MM.1S (cell line): ENCODE data around the gene SH3RF1.

Source experiments
- DNase-seq: peaks from one replicate; pipeline ENCODE4 v3.0.0-alpha.2; 2015
- H2AFZ ChIP-seq: fragments of 300-600 bp; sonication (generic); 2 replicates; pipeline ENCODE4 v1.6.0; 2016; ENCODE audit warnings: antibody characterized with exemption, low read length
- H3F3A ChIP-seq: fragments of 300-600 bp; sonication (generic); 2 replicates; pipeline ENCODE4 v1.6.1; 2016; ENCODE audit warnings: mild to moderate bottlenecking, antibody characterized with exemption, low read length, moderate library complexity, mixed read lengths; ENCODE audit not compliant: insufficient read depth
- H3K27ac ChIP-seq: fragments of 300-600 bp; sonication (generic); 2 replicates; pipeline ENCODE4 v1.5.1; 2016; ENCODE audit warnings: mild to moderate bottlenecking, low read length
- H3K27me3 ChIP-seq: fragments of 300-600 bp; sonication (generic); replicated peaks from 2 replicates; pipeline ENCODE4 v1.6.0; 2016; ENCODE audit warnings: low read length; ENCODE audit not compliant: insufficient read depth
- H3K36me3 ChIP-seq: fragments of 300-600 bp; sonication (generic); replicated peaks from 2 replicates; pipeline ENCODE4 v1.6.1; 2016; ENCODE audit warnings: mild to moderate bottlenecking, low read length, mixed read lengths; ENCODE audit not compliant: insufficient read depth
- H3K4me1 ChIP-seq: fragments of 300-600 bp; sonication (generic); 2 replicates; pipeline ENCODE4 v1.6.1; 2016; ENCODE audit warnings: low read length, mixed read lengths
- H3K4me2 ChIP-seq: fragments of 300-600 bp; sonication (generic); 2 replicates; pipeline ENCODE4 v1.6.0; 2016; ENCODE audit warnings: low read depth, low read length
- H3K4me3 ChIP-seq: fragments of 300-600 bp; sonication (generic); 2 replicates; pipeline ENCODE4 v1.5.1; 2016; ENCODE audit warnings: low read length, mixed read lengths
- H3K79me2 ChIP-seq: fragments of 300-600 bp; sonication (generic); 2 replicates; pipeline ENCODE4 v1.6.1; 2016; ENCODE audit warnings: mixed run types, low read length, mixed read lengths
- H3K9ac ChIP-seq: fragments of 300-600 bp; sonication (generic); 2 replicates; pipeline ENCODE4 v1.6.1; 2016; ENCODE audit warnings: low read length, mixed read lengths
- H3K9me2 ChIP-seq: fragments of 300-600 bp; sonication (generic); replicated peaks from 2 replicates; pipeline ENCODE4 v1.6.1; 2016; ENCODE audit warnings: mild to moderate bottlenecking, low read length, mixed read lengths; ENCODE audit not compliant: insufficient read depth
- H3K9me3 ChIP-seq: fragments of 300-600 bp; sonication (generic); replicated peaks from 2 replicates; pipeline ENCODE4 v1.6.1; 2016; ENCODE audit warnings: mild to moderate bottlenecking, low read length, mixed read lengths; ENCODE audit not compliant: insufficient read depth
- H4K20me1 ChIP-seq: fragments of 300-600 bp; sonication (generic); 2 replicates; pipeline ENCODE4 v1.6.1; 2016; ENCODE audit warnings: mild to moderate bottlenecking, low read length, moderate library complexity, mixed read lengths; ENCODE audit not compliant: insufficient read depth
- EZH2 ChIP-seq: fragments of 300-600 bp; sonication (generic); optimal IDR thresholded peaks from 2 replicates; pipeline ENCODE3; 2017; ENCODE audit warnings: low read depth, mild to moderate bottlenecking, antibody characterized with exemption, low read length, mixed read lengths
- EZH2phosphoT487 ChIP-seq: fragments of 300-600 bp; sonication (generic); IDR thresholded peaks from 2 replicates; pipeline ENCODE4 v1.6.1; 2018; ENCODE audit warnings: antibody characterized with exemption, low read length
- TF ChIP-seq, protein P1 (sequence below): fragments of 300-600 bp; sonication (generic); IDR thresholded peaks from 2 replicates; pipeline ENCODE4 v1.5.1; 2016; ENCODE audit warnings: antibody characterized with exemption, low read length, mixed read lengths

Gene SH3RF1

DNA sequence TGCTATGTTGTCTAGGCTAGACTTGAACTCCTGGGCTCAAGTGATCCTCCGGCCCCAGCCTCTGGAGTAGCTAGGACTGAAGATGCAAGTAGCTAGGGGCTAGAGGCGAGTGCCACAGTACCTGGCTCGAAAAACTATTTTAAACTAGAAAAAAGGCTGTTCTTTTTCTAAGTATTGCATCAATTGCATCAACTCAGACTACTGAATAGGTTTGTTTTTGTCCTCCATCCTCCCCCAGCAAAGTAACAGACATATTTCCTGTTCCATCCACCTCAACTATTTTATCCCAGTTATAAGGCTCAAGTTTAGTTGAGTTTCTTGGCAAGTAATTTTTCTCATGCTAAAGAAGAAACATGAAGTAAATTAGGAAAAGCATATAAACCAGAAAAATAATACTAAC is 4.1 kb downstream of the SH3RF1 start:
- Histone ChIP-seq H3F3A (peaks cover 14% of the 10 kb centered on the region), H2AFZ (no peak overlapping the region), H3K27me3 (no peaks in the 10 kb centered on the region), H3K4me3 (no peak overlapping the region), H3K4me1 (peaks cover 9% of the 10 kb centered on the region), H3K27ac (no peak overlapping the region), H3K9me2 (no peaks in the 10 kb centered on the region), H3K79me2 (peaks cover 28% of the 10 kb centered on the region), H3K36me3 (no peaks in the 10 kb centered on the region), H3K9me3 (no peaks in the 10 kb centered on the region), H3K9ac (no peak overlapping the region), H3K4me2 (no peak overlapping the region), H4K20me1 (no peaks in the 10 kb centered on the region; the same call in 1 of the 2 replicates)
- TF ChIP-seq, protein P1, sequence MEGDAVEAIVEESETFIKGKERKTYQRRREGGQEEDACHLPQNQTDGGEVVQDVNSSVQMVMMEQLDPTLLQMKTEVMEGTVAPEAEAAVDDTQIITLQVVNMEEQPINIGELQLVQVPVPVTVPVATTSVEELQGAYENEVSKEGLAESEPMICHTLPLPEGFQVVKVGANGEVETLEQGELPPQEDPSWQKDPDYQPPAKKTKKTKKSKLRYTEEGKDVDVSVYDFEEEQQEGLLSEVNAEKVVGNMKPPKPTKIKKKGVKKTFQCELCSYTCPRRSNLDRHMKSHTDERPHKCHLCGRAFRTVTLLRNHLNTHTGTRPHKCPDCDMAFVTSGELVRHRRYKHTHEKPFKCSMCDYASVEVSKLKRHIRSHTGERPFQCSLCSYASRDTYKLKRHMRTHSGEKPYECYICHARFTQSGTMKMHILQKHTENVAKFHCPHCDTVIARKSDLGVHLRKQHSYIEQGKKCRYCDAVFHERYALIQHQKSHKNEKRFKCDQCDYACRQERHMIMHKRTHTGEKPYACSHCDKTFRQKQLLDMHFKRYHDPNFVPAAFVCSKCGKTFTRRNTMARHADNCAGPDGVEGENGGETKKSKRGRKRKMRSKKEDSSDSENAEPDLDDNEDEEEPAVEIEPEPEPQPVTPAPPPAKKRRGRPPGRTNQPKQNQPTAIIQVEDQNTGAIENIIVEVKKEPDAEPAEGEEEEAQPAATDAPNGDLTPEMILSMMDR = no peak
- no peak for TF ChIP-seq EZH2
- TF ChIP-seq EZH2phosphoT487 = no peak
- no peak for DNase-seq

DNA sequence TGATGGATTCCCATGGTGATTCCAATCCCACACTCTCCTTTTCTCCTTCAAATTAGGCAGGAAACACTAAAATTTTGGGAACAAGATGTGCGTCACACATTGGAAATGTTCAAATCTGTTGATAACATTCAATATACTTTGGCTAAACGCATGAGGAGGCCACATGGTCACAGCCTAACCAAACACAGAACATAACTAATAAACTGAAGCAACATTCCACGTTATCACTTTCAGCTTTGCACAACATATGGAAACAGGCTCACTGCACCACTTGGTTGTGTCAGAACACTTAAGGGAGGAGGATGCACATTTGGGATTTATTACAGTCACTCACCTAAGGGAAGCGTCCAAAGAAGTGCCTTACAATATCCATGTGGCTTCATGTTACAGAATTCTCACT is 4.7 kb downstream of the SH3RF1 start:
- Histone ChIP-seq H3K4me1 (peaks cover 6% of the 10 kb centered on the region), H4K20me1 (no peaks in the 10 kb centered on the region; the same call in 1 of the 2 replicates), H3K4me3 (no peak overlapping the region), H3F3A (peaks cover 9% of the 10 kb centered on the region), H3K79me2 (peaks cover 28% of the 10 kb centered on the region), H3K27ac (no peak overlapping the region), H3K9me2 (no peaks in the 10 kb centered on the region), H3K9ac (no peak overlapping the region), H3K9me3 (no peaks in the 10 kb centered on the region), H3K27me3 (no peaks in the 10 kb centered on the region), H3K4me2 (no peak overlapping the region), H3K36me3 (no peaks in the 10 kb centered on the region), H2AFZ (no peak overlapping the region)
- no peak for DNase-seq
- TF ChIP-seq EZH2 = no peak
- TF ChIP-seq EZH2phosphoT487 = no peak
- TF ChIP-seq, protein P1 = no peak

DNA sequence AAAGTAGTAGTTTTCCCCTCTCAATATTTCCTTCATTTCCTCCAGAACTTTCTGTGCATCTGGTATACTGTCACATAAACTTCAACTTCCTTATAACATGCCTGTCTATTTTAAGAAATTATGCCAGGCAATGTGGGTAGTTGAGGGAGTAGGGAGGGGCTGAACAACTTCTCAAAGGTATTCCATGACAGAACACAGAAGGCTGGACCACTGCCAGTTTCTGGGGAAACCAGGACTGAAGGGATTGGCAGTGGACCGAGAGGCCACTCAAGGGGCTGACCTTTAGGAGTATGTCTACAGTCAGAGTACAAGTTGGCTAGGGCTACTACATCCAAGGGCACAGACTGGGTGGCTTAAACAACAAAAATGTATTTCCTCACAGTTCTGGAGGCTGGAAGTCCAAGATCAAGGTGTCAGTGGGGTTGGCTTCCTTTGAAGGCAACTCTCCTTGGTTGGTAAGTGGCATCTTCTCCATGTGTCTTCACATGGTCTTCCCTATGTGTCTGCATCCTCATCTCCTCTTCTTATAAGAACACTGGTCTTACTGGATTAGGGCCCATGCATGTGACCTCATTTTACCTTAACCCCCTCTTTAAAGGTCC is 6.9 kb downstream of the SH3RF1 start:
- H3K9me3 ChIP-seq = no peaks in the 10 kb centered on the region
- H3K79me2 ChIP-seq = peaks cover 17% of the 10 kb centered on the region
- H4K20me1 ChIP-seq = no peaks in the 10 kb centered on the region; the same call in 1 of the 2 replicates
- no peaks in the 10 kb centered on the region for H3K27me3 ChIP-seq
- no peaks in the 10 kb centered on the region for H3F3A ChIP-seq
- no peaks in the 10 kb centered on the region for H3K4me1 ChIP-seq
- H3K9me2 ChIP-seq = no peaks in the 10 kb centered on the region
- no peak overlapping the region for H3K4me3 ChIP-seq
- DNase-seq = no peak
- H3K36me3 ChIP-seq = no peaks in the 10 kb centered on the region
- TF ChIP-seq EZH2 = no peak
- TF ChIP-seq, protein P1 = no peak
- no peak for TF ChIP-seq EZH2phosphoT487
- no peak overlapping the region for H3K9ac ChIP-seq
- H2AFZ ChIP-seq = no peak overlapping the region
- H3K27ac ChIP-seq = no peak overlapping the region
- H3K4me2 ChIP-seq = no peak overlapping the region
